ENCODE data around the gene TMEM145.

TMEM145 gene

DNA sequence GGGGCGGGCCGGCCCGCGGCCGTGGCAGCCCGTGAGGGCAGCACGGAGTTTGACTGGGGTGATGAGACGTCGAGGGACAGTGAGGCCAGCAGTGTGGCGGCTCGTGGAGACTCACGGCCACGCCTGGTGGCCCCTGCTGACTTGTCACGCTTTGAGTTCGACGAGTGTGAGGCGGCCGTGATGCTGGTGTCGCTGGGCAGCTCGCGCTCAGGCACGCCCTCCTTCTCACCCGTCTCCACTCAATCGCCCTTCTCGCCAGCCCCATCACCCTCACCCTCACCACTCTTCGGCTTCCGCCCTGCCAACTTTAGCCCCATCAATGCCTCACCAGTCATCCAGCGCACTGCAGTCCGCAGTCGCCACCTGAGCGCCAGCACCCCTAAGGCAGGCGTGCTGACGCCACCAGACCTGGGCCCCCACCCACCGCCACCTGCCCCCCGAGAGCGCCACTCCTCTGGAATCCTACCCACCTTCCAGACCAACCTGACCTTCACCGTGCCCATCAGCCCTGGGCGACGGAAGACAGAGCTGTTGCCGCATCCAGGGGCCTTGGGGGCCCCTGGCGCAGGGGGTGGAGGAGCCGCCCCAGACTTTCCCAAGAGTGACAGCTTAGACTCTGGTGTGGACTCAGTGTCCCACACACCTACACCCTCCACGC is 39.6 kb upstream of the TMEM145 start:
- Mint-ChIP-seq H3K4me3 (no peak overlapping the region), H3K27ac (no peak overlapping the region), H3K36me3 (peaks cover 30 to 45% of the 10 kb centered on the region in 2 donors), H3K4me1 (peaks cover 42 to 60% of the 10 kb centered on the region in 2 donors), H3K27me3 (no peaks in the 10 kb centered on the region), H3K9me3 (no peaks in the 10 kb centered on the region)
- no peak for DNase-seq
- ATAC-seq (replicated peaks): no peak

DNA sequence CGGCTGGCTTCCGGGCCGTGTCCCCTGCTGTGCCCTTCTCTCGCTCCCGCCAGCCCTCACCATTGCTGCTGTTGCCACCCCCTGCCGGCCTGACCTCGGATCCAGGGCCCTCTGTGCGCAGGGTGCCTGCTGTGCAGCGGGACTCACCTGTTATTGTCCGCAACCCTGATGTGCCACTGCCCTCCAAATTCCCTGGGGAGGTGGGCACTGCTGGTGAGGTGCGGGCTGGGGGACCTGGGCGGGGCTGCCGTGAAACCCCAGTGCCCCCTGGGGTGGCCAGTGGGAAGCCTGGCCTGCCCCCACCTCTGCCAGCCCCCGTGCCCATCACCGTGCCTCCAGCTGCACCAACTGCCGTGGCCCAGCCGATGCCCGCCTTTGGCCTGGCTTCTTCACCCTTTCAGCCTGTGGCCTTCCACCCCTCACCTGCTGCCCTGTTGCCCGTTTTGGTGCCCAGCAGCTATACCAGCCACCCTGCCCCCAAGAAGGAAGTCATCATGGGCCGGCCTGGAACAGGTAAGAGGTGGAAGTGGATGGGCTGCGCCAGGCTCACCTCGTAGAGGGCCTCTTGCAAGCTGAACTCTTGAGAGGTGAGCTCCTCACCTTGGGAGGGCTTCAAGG is 38.9 kb upstream of the TMEM145 start:
- peaks cover 30 to 45% of the 10 kb centered on the region in 2 donors for H3K36me3 Mint-ChIP-seq
- no peaks in the 10 kb centered on the region for H3K27me3 Mint-ChIP-seq
- no peaks in the 10 kb centered on the region for H3K9me3 Mint-ChIP-seq
- no peak overlapping the region for H3K4me3 Mint-ChIP-seq
- DNase-seq: no peak
- no peak overlapping the region for H3K27ac Mint-ChIP-seq
- peaks cover 48 to 67% of the 10 kb centered on the region in 2 donors for H3K4me1 Mint-ChIP-seq
- ATAC-seq (replicated peaks): no peak

DNA sequence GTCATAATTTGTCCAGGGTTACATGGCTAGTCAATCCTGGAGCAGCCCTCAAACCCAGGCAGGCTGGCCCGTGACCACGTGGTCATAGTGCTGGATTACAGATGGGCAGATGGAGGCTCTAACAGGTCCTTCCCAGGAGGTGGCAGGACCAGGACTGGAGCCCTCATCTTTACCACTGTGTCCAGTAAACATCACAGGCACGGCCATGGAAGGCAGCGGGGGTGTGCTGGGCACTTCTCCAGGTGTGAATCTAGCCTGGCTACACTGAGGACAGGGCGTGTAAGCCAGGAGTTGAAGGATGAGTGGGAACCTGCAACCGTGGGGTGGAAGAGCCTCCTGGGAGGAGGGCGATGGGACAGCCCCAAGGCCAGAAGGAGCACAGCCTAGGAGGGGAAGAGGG is 38.0 kb upstream of the TMEM145 start:
- H3K27ac Mint-ChIP-seq: no peak overlapping the region
- peaks cover 47 to 65% of the 10 kb centered on the region in 2 donors for H3K4me1 Mint-ChIP-seq
- ATAC-seq (replicated peaks) (no peak), DNase-seq (no peak)
- peak overlapping the region in 1 of 2 donors; percentile 37 for H3K4me3 Mint-ChIP-seq
- peaks cover 30 to 42% of the 10 kb centered on the region in 2 donors for H3K36me3 Mint-ChIP-seq
- H3K27me3 Mint-ChIP-seq: no peaks in the 10 kb centered on the region
- no peaks in the 10 kb centered on the region for H3K9me3 Mint-ChIP-seq

DNA sequence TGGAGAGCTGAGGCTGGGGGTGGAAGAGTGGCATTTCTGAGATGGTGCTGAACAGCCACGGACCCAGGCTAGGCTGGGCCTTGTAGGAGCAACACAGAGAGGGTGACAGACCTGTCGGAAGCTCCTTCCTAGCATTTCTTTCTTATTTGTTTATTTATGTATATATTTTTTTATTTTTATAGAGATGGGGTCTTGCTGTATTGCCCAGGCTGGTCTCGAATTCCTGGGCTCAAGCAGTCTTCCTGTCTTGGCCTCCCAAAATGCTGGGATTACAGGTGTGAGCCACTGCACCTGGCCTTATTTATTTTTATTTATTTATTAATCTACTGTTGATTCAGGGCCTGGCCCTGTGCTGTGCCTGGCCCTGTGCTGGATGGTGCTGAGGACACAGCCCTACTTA is 37.6 kb upstream of the TMEM145 start:
- no peaks in the 10 kb centered on the region for H3K9me3 Mint-ChIP-seq
- DNase-seq (no peak), ATAC-seq (replicated peaks) (no peak)
- no peak overlapping the region for H3K27ac Mint-ChIP-seq
- H3K4me1 Mint-ChIP-seq: peaks cover 43 to 61% of the 10 kb centered on the region in 2 donors
- peak overlapping the region in 1 of 2 donors; percentile 37 for H3K4me3 Mint-ChIP-seq
- H3K27me3 Mint-ChIP-seq: no peaks in the 10 kb centered on the region
- H3K36me3 Mint-ChIP-seq: peaks cover 30 to 40% of the 10 kb centered on the region in 2 donors

DNA sequence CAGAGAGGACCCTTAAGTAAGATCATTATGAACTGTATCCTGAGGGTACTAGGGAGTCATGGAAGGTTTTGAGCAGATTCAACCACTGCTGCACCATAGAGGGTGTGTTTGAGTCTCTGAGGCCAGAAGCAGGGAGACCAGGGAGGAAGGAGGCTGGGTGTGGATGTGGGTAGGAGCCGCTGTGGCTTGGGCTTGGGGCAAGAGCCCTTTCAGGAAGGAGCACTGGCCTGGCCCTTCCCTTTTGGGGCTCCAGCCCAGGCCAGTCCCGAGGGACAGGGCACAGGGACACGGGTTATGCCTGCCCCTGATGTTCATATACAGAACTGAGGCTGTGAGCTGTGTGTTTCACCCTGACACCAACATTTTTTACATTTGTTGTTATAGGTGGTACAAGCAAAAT is 36.8 kb upstream of the TMEM145 start:
- no peaks in the 10 kb centered on the region for H3K9me3 Mint-ChIP-seq
- H3K27ac Mint-ChIP-seq: no peak overlapping the region
- no peak overlapping the region for H3K4me3 Mint-ChIP-seq
- peaks cover 39 to 53% of the 10 kb centered on the region in 2 donors for H3K4me1 Mint-ChIP-seq
- peaks cover 29 to 36% of the 10 kb centered on the region in 2 donors for H3K36me3 Mint-ChIP-seq
- no peak for DNase-seq
- H3K27me3 Mint-ChIP-seq: no peaks in the 10 kb centered on the region
- no peak for ATAC-seq (replicated peaks)

DNA sequence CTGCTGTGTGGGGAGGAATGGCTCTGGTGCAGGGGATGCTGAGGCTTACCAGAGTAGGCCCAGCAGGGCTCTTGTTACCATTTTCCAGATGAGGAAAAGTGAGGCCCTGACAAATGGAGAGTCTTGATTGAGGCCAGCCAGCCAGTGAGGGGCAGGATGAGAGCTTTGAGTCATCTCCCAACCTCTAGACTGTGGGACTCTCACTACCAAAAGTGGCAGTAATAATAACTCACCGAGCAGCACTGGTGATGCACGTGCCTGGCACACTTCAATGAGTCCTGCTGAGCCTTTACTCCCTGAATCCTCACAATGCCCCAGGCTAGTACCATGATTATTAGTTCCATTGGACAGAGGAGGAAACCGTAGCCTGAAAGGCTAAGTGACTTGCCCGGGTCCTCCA is 36.3 kb upstream of the TMEM145 start:
- DNase-seq (no peak), ATAC-seq (replicated peaks) (no peak)
- no peaks in the 10 kb centered on the region for H3K27me3 Mint-ChIP-seq
- H3K4me1 Mint-ChIP-seq: peaks cover 39 to 49% of the 10 kb centered on the region in 2 donors
- H3K36me3 Mint-ChIP-seq: peaks cover 24 to 31% of the 10 kb centered on the region in 2 donors
- H3K9me3 Mint-ChIP-seq: no peaks in the 10 kb centered on the region
- H3K27ac Mint-ChIP-seq: no peak overlapping the region
- no peak overlapping the region for H3K4me3 Mint-ChIP-seq

DNA sequence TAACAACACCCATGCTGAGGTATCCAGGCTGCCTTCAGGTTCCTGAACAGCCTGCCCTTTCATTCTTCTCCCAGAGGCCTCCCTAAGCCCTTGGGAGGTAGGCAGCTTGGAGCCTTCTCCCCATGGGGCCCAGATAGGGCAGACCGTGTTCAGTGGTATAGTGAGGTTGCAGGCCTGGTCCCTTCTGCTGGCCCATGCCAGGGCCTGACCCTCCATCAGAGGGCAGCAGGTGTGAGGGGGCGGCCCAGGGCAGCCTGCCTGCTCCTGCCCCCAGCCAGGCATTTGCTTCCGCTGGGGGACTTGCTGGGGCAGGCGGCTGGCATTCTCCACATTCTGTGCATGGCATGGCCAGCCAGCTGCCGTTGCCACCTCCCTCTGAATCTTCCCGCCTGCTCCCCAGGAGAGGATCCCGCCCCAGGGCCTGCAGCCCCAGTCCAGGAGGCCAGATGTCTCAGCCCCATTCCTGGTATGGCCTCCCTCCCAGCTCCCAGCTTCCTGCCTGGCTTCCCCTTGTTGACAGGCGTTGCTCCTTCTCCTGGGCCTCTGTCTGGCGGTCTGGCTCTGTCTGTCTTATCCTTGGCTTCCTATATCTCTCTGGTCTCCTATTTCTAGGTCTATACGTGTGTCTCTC is 35.2 kb upstream of the TMEM145 start:
- no peaks in the 10 kb centered on the region for H3K9me3 Mint-ChIP-seq
- H3K27me3 Mint-ChIP-seq: no peaks in the 10 kb centered on the region
- H3K4me1 Mint-ChIP-seq: peaks cover 45 to 49% of the 10 kb centered on the region in 2 donors
- DNase-seq (no peak), ATAC-seq (replicated peaks) (no peak)
- H3K4me3 Mint-ChIP-seq: peak overlapping the region in 1 of 2 donors; percentile 29
- peaks cover 21 to 31% of the 10 kb centered on the region in 2 donors for H3K36me3 Mint-ChIP-seq
- peak overlapping the region; percentile 3 for H3K27ac Mint-ChIP-seq

DNA sequence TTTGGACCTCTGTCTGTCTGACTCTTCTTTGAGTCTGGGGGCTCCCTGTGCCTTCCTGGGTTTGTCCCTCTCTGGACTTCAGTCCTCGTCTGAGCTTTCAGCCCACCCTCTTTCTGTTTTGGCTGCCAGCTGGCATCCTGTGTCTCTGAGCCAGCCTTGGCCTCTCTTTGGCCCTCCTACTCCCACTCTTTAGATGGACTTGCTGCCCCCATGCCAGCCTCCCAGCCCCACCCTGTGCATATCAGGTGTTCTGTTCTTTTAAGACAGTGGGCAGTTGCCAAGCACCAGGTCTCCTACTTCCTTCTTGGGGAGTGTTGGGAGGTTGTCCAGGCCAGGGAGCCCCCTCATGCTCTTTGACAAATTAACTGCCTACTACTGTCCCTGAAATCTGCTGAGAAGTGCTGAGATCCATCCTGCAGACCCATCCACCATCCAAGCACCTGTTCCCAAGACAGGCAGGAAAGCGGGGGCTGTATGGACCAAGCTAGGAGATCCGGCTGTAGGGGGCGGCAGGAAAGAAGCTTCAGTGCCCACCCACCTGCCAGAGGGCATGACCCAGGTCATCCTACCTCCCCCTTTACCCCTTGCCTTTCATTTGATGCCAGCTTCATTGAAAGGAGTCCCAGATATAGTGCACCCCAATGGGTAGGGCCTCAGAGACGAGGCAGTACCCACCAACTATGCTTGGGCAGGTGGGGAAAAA is 34.5 kb upstream of the TMEM145 start:
- Mint-ChIP-seq H3K36me3 (peaks cover 19 to 25% of the 10 kb centered on the region in 2 donors), H3K27me3 (no peaks in the 10 kb centered on the region), H3K27ac (peak overlapping the region; percentile 88), H3K4me3 (peak overlapping the region; percentile 87 to 89), H3K9me3 (no peaks in the 10 kb centered on the region), H3K4me1 (peaks cover 45 to 49% of the 10 kb centered on the region in 2 donors)
- no peak for DNase-seq
- ATAC-seq (replicated peaks): no peak

DNA sequence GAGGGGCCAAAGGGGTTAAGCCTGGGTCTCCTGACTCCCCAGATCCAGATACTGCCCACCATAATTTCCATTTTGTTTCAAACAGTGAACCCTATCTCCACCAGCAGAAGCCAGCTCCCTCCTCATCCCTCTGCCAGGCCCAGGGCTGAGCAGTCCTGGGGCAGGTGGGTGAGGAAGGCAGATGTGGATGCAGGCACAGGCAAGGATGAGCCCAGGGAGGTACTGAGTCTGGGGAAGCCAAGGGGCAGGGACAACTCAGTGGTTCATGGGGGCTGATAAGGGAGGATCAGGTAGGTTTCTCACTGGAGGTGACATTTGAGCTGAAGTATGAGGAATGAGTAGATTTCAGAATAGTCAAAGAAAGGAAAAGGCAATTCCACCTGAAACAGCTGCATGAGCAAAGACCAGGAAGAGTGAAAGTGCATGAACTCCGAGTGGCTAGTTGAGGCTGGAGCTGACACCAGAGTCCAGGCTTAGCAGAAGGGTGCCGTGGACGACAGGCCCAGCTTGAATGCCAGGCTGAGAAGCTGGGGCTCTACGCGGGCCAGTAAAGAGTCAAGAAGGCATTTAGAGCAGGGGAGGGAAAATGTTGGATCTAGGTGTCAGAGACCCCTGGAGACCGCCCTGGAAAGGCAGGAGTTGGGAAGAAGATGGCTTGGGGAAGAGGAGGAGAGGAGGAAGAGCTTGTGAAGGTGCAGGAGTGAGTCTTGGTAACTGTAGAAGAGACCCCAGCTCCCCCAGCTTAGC is 33.8 kb upstream of the TMEM145 start:
- DNase-seq: no peak
- peak overlapping the region; percentile 87 to 89 for H3K4me3 Mint-ChIP-seq
- H3K9me3 Mint-ChIP-seq: no peaks in the 10 kb centered on the region
- H3K4me1 Mint-ChIP-seq: peaks cover 42 to 46% of the 10 kb centered on the region in 2 donors
- H3K27ac Mint-ChIP-seq: peak overlapping the region; percentile 88
- ATAC-seq (replicated peaks): no peak
- H3K36me3 Mint-ChIP-seq: peaks cover 17% of the 10 kb centered on the region in 2 donors
- H3K27me3 Mint-ChIP-seq: no peaks in the 10 kb centered on the region

DNA sequence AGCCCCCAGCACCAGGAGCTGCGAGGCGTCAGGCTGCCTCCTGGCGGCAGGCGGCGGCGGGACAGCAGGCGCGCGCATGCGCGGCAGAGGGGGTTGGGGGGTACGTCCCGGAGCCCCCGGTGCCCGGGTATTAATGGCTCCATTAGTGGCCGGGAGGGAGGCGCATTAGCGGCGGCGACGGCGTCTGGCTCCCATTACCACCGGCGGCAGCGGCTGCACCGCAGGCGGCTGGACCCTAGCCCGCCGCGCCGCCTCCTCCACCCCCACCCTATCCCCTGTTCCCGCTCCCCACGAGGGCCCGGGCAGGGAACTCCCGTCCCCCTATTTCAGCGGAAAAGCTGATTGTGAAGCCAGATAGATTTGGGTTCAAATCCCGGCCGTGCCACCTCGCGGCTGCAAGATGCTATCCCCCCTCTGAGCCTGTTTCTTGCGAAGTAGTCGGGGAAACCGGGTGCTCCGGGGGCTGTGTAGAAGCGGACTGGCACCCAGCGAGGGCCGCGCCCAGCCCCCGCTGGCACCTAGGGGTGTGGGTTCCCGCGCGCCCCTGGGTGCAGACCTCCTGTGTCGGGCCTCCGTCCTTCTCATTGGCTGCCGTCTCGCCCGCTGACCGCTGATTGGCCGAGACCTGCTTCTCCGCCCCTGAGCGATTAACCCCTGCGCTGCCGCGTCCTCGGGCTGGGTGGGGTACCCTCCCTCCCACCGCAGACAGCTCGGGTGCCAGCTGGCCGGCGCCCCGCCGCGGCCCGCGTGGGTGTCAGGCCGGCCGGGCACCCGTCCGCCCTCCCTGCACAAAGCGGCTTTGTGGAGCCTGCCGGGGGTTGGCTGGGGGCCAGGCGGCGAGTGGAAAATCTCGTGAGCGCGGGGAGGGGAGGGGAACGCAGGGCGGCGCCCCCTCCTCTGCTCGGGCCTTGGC is 33.0 kb upstream of the TMEM145 start:
- Mint-ChIP-seq H3K4me1 (peaks cover 44% of the 10 kb centered on the region in 2 donors), H3K36me3 (peaks cover 9 to 13% of the 10 kb centered on the region in 2 donors), H3K9me3 (no peaks in the 10 kb centered on the region), H3K4me3 (peak overlapping the region; percentile 87 to 89), H3K27ac (peak overlapping the region; percentile 91), H3K27me3 (no peaks in the 10 kb centered on the region)
- ATAC-seq (replicated peaks) (peak; percentile 55 to 63), DNase-seq (peak; percentile 91)

DNA sequence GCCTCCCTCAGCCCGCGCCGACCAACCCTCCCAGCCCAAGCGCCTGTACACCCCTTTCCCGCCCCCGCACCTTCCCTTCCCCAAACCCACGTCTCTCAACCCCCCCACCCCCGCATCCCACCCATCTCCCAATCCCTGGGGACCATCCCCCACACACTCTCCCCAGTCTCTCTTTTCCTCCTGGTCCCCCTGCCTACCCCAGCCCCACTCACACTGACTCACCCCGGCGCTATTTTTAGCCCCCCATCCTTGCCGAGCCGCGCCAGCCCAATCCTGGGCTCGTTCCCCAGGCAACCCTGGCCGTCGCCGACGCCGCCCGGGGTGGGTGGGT is 32.3 kb upstream of the TMEM145 start:
- Mint-ChIP-seq H3K4me3 (peak overlapping the region; percentile 87 to 89), H3K27ac (peak overlapping the region; percentile 91)

DNA sequence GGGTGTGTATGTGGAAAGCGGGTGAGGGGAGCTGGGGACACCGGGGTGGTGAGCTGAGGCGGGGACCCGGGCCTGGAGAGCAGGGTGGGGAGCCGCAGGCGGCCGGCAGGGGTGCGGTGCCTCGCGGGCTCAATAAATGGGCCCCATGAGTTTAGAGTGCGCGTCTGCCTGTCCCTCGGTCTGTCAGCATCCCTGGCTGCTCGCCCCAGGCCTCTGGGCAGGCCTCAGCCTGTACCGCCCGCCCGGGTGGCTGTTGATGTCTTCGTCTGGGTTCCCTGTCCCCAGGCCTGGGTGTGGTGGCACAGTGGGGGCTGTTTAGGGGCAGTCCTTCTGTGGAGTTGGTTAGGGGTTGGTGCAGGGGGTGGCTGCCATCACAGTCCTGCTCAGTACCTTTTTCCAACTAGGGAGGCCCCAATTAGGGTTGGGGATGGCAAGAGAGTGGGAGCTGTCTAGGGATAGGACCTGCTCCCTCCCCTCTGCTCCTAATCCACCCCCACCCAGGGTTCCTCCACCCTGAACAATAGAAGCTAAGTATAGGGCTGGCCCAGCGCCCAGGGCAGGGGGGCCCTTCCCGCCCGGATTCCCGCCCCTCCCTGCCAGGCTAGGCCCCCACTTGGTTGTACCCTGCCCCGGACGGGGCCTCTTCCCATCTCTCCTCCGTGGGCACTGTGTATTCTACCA is 31.8 kb upstream of the TMEM145 start:
- Mint-ChIP-seq H3K4me3 (peak overlapping the region; percentile 87 to 89), H3K27ac (peak overlapping the region; percentile 91), H3K4me1 (peaks cover 46% of the 10 kb centered on the region in 2 donors), H3K9me3 (no peaks in the 10 kb centered on the region), H3K36me3 (peaks cover 4 to 10% of the 10 kb centered on the region in 2 donors), H3K27me3 (no peaks in the 10 kb centered on the region)
- DNase-seq (peak; percentile 32), ATAC-seq (replicated peaks) (peak; percentile 1 to 5)

More for the DNA sequence above, 32.3 kb upstream of the TMEM145 start:
- Mint-ChIP-seq H3K4me1 (peaks cover 46% of the 10 kb centered on the region in 2 donors), H3K36me3 (peaks cover 6 to 10% of the 10 kb centered on the region in 2 donors), H3K9me3 (no peaks in the 10 kb centered on the region), H3K27me3 (no peaks in the 10 kb centered on the region)
- ATAC-seq (replicated peaks) (peak; percentile 0 to 1), DNase-seq (no peak)

Measured in stimulated activated naive B cell treated with anti-CD40 and anti-IgM and Interleukin-4, amounts not matched to agents 10 μg/mL and 1 μg/mL and 100 μg/mL, for 72 hours (primary cell).